ENCODE data around the gene DERA.
"Not testable (repeated sequence)": the region's sequence is repeated elsewhere in the genome, so short reads cannot be mapped to it uniquely, and the experiment has no call there.

DERA gene

DNA sequence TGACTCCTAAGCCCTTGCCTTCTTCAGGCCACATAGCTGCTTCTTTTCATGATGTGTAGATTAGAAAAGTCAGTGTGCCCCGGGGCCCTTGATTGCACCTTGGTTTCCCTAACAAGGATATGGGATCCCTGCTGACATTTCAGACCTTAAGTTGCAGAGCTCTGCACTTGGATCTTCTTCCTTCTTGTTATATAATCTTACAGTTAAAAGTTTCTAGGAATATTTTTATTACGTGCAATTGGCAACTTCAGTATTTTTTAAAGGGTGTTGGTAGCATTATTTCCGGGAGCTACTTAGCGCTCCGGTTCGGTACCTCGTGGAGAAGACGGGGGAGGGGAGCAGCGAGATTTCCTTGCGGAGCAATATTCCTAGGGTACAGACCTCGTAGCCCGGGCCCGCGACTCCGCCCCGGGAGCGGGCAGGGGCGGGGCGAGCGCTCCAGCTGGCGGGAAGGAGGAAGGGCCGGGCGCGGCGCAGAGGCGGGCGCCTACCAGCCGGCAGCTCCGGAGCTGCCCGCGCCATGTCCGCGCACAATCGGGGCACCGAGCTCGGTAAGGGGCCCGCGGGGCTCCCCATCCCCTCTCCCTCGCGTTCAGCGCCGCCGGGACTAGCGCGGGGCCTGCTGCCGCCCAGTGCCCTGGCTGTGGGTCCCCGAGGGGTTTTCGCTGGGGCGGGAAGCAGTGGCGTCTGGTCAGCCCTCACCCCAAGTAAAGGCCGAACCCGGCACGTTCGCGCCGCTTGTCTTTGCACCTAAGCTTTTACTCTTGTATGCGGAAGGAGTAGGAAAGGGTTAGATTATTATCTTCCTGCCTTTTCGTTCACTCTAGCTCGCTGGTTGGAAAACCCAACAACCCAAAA is at the start of gene DERA:
Gene DERA (plus strand): TSS at position 469 of the 858 bp plus-strand sequence. CDS start 52 bp downstream, at position 521.
- DNase-seq (ENCODE audit: low read depth in 2 of 3, low spot score in 1 of 3): peak; percentile 22 to 59 (median 33)

DNA sequence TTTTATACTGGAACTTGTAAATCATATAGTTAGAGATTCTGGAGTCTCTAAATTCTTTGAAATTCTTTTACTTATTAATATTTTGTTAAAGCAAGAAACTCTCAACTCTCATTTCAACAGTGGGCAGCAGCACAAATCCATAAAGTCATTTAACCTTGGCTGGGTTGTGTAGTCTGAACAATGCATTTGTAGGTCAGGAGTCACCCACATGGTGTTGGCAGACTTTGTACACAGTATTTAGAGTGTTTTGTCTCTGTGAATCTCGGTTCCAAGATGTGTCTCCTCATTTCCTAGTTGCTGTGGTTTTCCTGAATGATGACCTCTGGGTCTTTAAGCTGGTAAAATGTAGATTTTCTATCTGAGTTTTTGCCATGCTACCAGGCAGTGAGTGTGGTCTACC is 49.7 kb upstream of the DERA start:
- no peak for DNase-seq (ENCODE audit: low read depth in 2 of 3, low spot score in 1 of 3)

DNA sequence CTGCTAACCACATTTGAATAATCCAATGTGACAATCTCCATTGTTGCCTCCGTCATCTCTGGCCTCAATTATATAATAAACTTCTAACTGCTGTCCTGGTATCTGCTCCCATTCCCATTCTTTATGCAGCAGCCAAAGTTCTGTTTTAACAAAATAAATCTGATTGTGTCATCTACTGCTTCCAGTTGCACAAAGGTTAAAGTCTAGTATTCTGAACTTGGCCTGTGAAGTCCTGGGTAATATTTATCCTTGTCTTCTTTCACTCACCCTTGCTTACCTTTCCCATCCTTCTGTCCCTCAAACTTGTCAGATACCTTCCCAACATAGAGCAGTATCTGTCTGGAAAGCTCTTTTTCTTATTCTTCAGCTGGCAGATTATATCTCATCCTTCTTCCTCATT is 48.3 kb upstream of the DERA start:
- no peak for DNase-seq (ENCODE audit: low read depth in 2 of 3, low spot score in 1 of 3)

DNA sequence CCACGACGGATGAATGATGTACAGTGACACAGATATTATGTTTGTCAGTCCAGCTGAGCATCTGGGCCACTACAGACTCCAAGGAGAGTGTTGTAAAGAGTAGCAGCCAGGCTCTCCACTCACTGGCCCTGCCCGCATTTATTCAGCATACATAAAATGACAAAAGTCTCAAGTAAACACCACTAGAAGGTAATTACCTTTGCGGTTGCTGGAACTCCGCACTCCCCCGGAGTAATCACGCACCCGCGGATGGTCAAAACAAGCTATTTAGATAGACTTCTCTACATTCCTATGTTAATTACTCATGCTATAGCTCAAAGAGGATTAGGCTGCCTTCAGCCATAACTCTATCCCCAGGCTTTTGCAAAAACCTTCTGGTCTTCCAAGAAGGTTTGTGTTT is 47.8 kb upstream of the DERA start:
- no peak for DNase-seq (ENCODE audit: low read depth in 2 of 3, low spot score in 1 of 3)

DNA sequence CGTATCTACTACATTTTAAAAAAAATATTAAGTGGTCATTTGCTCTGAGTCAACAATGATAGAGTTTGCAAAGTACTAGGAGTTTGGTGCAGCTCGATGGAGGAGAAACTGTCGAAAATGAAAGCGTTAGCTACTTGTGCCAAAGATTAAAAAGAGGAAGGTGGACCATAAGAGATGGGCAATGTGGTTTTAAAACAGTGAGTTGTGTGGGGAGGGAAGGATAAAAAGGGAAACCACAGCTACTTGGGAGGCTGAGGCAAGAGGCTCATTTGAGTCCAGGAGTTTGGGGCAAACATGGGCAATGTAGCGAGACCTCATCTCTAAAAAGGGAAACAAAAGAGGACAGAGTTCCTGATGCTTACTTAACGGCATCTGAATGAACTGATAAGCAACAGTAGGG is 47.1 kb upstream of the DERA start:
- no peak for DNase-seq (ENCODE audit: low read depth in 2 of 3, low spot score in 1 of 3)

DNA sequence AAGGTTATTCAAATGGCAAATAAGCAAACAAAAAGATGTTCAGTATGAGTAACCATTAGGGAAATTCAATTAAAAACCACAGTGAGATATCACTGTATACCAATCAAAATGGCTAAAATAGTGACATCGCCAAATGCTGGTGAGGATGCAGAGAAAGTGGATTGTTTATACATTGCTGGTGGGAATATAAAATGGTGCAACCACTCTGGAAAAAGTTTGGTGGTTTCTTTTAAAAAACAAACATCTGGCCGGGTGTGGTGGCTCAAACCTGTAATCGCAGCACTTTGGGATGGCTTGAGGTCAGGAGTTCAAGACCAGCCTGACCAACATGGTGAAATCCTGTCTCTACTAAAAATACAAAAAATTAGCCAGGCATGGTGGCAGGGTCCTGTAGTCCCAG is 42.9 kb upstream of the DERA start:
- no peak for DNase-seq (ENCODE audit: low read depth in 2 of 3, low spot score in 1 of 3)

DNA sequence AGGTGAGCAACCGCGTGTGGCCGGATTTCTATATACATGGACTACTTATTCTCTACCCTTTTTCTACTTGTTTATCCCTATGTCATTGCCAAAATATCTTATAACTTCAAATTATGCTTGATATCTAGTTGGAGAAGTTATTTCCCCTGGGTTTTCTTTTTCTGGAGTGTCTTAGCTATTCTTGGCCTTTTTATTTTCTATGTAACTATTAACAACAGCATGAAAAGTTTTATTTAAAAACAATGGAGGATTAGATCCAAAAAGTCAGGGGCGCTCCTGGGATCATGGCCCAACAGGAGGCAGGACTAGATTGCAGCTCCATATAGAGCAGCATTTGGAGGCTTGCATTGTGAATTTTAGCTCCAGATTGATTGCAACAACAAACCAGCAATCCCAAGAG is 37.6 kb upstream of the DERA start:
- no peak for DNase-seq (ENCODE audit: low read depth in 2 of 3, low spot score in 1 of 3)

DNA sequence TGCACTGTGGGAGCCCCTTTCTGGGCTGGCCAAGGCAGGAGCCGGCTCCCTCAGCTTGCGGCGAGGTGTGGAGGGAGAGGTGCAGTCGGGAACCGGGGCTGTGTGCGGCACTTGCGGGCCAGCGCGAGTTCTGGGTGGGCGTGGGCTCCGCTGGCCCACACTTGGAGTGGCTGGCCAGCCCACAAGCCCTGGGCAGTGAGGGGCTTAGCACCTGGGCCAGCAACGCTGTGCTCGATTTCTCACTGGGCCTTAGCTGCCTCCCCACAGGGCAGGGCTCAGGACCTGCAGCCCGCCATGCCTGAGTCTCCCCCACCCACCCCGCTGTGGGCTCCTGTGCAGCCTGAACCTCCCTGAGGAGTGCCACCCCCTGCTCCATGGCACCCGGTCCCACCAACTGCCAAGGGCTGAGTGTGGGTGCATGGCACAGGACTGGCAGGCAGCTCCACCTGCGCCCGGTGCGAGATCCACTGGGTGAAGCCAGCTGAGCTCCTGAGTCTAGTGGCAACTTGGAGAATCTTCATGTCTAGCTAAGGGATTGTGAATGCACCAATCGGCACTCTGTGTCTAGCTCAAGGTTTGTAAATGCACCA is 36.5 kb upstream of the DERA start:
- not testable (repeated sequence) for DNase-seq (ENCODE audit: low read depth in 2 of 3, low spot score in 1 of 3)

DNA sequence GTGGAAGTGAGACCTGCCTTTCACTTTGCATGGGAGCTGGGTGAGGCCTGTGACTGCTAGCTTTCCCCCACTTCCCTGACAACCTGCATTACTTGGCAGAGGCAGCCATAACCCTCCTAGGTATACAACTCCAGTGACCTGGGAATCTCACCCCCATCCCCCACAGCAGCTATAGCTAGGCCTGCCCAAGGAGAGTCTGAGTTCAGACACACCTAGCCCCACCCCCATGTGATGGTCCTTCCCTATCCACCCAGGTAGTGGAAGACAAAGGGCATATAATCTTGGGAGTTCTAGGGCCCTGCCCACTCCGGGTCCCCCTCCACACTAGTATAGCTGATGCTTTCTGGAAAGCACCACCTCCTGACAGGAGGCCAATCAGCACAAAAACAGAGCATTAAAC is 35.3 kb upstream of the DERA start:
- DNase-seq (ENCODE audit: low read depth in 2 of 3, low spot score in 1 of 3): no peak

DNA sequence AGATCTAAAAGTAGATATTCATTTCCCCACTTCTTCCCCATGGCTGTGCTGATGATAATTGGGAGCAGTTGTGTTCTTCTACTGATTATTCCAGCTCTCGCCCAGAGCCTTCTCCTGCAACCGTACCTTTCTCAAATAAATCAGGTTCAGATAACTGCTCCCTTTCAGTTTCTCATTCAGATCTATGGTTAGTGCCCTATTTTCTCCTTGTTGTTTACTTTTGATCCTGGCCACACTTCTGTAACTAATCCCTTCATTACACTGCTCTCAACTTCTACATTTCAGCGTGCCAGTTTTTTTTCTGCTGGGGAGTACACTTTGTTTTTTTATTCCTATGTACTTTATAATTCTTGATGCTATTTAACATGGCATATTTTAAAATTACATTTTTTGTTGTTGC is 31.7 kb upstream of the DERA start:
- DNase-seq (ENCODE audit: low read depth in 2 of 3, low spot score in 1 of 3): no peak

DNA sequence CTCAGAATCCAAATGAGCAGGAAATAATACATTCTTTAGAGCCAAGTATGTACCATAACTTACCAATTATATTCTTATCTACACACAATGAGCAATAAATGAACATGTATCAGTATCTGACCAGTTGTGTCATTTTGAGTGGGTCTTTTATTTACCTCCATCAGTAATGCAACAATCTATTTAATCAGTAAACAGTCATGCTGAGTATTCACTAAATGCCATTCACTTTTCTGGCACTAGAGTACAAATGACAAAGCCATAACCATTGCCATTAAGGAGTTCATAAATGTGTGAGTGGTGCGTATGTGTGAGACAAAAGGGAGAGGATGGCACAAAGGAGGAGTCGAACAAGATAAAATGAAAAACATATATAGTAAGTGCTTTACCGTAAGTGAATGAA is 30.4 kb upstream of the DERA start:
- DNase-seq (ENCODE audit: low read depth in 2 of 3, low spot score in 1 of 3): no peak

DNA sequence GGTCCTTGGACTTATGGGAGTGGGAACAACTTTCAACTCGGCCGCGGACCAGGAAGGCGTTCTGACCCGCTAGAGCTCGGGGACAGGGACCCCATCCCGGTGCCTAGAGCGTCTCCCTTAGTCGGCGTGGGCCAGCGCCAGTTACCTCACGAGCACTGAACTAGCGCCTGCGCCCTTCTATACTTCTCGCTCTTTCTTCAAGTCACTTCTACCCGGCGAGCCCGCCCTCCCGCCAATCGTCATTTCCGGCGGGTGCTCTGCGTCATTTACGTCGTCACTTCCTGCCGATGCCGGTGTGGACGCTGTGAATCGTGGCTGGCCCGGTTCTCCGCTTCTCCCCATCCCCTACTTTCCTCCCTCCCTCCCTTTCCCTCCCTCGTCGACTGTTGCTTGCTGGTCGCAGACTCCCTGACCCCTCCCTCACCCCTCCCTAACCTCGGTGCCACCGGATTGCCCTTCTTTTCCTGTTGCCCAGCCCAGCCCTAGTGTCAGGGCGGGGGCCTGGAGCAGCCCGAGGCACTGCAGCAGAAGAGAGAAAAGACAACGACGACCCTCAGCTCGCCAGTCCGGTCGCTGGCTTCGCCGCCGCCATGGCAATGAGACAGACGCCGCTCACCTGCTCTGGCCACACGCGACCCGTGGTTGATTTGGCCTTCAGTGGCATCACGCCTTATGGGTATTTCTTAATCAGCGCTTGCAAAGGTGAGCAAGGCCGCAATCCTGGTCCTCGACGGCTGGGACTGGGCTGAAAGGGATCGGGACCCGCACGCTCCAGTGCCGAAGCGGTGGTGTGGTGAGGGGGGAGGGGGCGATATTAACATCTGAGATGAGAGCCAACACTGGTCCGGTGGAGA is 28.8 kb upstream of the DERA start, which contains the start of gene STRAP:
Gene STRAP (plus strand): TSS at position 270 of the 854 bp plus-strand sequence. CDS start 321 bp downstream, at position 591.
- DNase-seq (ENCODE audit: low read depth in 2 of 3, low spot score in 1 of 3): peak; percentile 90 to 95 (median 92)

DNA sequence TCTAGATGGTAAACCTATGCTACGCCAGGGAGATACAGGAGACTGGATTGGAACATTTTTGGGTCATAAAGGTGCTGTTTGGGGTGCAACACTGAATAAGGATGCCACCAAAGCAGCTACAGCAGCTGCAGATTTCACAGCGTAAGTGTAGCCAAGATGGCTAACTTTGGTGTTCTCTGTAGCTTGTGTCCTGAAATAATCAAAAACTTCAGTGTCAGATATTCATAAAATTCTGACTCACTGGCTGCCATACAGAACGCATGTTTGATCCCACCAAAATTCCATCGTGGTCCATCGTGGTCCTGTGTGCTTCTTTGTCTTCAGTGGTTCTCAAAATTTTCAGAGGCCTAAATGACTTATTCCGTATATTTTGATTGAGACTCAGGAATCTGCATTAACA is 27.6 kb upstream of the DERA start:
- no peak for DNase-seq (ENCODE audit: low read depth in 2 of 3, low spot score in 1 of 3)

DNA sequence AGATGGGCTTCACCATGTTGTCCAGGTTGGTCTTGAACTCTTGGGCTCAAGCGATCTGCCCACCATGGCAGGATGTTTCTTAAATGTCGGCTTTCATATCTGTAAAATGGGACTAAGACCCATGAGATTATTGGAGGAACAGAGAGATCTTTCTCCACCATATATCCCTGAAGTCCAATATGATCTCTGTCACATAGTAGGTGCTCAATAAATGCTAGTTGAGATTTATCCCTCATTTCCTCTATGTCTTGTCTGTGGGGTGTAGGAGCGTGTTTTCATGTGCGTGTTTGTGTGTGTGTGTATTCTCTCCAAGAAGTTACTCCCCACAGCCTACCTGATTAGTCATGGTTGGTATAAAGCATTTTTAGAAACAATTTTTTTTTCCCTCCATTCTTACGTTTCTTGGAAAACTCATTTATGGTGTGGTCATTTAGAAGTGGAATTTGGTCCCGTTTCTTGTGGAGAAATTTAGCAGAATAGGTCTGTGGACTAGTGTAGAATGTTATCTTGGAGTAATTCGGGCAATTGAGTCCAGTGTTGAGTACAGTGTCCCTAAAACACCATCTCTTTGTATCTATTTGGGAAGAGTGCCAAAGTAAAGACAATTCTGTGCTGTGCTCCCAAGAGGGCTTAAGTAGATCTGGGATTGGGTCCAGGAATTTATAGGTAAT is 24.6 kb upstream of the DERA start:
- DNase-seq (ENCODE audit: low read depth in 2 of 3, low spot score in 1 of 3): no peak

DNA sequence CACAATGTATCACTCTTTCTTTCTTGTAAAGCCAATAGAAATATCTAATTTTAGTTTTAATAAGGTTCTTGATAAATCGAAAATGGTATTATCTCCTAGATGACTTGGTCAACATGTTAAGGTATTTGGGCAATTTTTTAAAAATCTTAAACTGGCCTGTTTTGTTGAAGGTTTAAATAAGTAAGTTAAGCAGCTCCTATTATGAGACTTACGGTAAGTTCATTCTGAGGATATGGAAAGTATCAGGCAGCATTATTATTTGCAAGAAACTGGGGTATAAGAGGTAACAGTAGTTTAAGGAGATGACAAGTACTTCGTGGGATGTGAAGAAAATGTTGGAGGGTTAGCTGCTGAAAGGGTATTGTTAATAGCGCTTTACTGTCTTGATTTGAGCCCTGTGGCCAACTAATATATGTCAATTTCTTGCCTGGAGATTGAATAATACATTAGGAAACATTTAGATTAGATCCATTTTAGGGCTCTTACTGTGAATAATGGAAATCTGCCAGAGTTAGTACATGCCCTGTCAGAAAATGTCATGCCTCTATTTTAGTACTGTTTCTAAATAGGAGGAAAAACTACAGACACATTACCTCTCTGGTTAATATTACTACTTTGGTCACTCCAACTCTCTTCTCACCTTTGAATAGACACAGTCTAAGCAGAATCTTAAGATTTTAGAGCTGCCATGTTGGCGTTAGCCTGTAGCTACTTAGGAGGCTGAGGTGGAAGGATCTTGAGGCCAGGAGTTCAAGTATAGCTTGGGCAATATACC is 23.9 kb upstream of the DERA start:
- no peak for DNase-seq (ENCODE audit: low read depth in 2 of 3, low spot score in 1 of 3)

DNA sequence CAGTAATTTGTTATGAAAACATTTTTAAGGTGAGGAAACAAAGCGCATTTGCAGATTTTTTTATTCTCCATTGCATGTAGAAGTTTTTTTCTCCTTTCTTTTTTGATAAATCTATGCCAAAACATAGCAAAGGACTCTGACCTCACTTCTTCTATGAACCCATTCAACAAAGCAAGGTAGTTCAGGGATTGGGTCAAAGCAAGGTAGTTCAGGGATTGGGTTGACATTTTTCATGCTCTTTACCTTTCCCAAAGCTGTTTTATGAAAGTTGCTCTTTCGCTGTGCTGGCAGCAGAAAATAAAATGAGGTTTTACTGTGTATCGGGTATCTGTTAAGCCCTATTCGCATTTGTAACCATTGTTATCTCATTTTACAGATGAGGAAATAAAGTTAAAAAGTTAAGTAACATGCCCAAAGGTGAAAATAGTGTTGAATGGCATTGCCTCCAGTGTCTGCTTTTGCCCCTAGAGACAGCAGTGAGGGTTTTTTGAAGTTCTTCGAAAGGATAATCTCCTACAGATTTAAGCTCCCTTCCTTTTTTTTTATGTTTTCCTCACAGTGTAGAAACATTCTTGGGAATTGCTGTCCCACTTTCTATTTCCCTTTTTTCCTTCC is 18.4 kb upstream of the DERA start:
- no peak for DNase-seq (ENCODE audit: low read depth in 2 of 3, low spot score in 1 of 3)

DNA sequence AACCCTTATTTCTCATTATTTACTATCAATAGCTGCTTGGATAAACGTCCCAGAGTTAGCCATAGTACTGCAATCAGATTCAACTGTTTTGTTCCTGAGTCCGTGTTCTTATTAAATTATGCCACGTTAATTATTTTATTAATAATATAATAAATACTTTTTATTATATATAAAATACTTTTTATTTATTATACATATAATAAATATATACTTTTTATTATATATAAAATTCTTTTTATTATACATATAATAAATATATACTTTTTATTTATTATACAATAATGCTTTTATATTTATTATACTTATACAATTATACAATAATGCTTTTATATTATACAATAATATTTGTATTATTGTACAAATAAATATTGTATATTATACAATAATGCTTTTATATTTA is 17.9 kb upstream of the DERA start:
- no peak for DNase-seq (ENCODE audit: low read depth in 2 of 3, low spot score in 1 of 3)

DNA sequence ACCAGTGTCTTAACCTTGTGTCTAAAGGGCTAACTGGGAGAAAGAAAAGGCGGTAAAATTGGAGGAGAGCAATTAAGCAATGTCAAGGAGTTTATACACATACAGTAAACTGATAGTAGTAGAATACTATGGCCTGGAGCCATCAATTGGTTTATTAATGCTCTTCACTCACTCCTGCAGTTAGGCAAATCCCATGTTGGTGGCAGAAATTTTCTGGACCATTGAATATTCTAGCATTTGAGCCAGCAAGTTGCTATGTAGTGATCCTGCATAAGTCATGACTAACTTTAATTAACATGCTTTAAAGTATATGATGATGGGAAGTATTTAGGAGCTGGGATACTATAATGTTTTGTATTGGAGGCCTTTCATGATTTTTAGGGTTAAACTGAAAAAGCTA is 14.3 kb upstream of the DERA start:
- DNase-seq (ENCODE audit: low read depth in 2 of 3, low spot score in 1 of 3): no peak

DNA sequence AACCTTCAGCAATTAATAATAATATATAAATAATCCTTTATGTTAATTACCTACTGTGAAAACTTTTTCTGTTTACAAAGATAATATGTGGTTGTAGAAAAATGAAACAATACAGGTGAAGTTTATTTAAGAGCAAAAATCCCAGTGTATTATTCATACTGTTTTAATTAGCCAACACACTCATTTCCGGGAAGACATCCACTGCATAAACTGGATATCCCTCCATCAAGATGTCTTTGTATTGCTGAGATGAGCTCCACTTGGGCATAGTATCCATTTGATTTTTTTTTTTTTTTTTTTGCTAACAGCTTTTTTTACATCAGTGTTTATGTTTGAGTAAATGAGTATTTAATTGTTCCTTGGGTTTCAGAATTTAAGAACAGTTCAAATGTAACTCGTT is 13.7 kb upstream of the DERA start:
- no peak for DNase-seq (ENCODE audit: low read depth in 2 of 3, low spot score in 1 of 3)

DNA sequence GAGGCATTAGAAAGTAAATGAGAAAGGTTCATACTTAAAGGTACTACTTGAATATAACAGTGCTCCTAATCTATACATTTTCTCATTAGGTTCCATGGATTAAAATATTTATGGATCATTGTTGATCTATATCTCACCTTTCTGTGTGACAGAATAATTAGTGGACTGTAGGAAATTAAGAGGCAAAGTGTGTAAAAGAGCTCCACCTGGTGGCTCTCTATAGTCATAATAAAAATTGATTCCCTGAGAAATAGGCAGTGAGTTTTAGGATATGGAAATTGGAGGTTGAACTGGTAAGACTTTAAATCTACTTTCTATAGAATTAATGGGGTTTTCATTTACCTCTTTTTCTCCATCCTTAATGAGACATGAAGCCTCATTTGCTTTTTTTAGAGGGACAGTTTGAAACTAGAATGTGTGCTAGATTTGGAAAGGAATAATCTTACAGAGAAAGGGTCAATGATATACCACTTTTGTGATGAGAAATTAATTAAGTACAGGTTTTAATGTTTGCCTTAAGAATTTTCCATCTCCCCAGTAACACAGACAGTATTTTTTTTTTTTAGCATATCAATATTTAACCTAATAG is 11.8 kb upstream of the DERA start:
- DNase-seq (ENCODE audit: low read depth in 2 of 3, low spot score in 1 of 3): no peak
